Thoracic aorta (tissue), 2 donors: Measurements from ENCODE around the gene RASD2. TPM values are rescaled to one million over a fixed set of nuclear protein-coding genes. Genes with fewer than 3 reads are reported as not detected.
"Not testable (repeated sequence)": the region's sequence is repeated elsewhere in the genome, so short reads cannot be mapped to it uniquely, and the experiment has no call there.

Experiments
- ATAC-seq: fragments of 150-250 bp; one replicate; pipeline ENCODE4 v1.8.0; 2017; ENCODE audit warnings: low read depth; ENCODE audit not compliant: insufficient number of reproducible peaks, low FRiP score
- DNase-seq: peaks from one replicate; pipeline ENCODE4 v3.0.0-alpha.2; 2020; ENCODE audit warnings: low spot score
- H3K27ac ChIP-seq, 2 donors: fragments of 200-600 bp; sonication (generic); 1 replicate in 1 of 2; 2 replicates in 1 of 2; pipeline ENCODE4 v1.5.1; 2016; ENCODE audit warnings: mild to moderate bottlenecking in 2 of 2, moderate library complexity in 2 of 2
- H3K27me3 ChIP-seq: fragments of 200-600 bp; sonication (generic); replicated peaks from 2 replicates; pipeline ENCODE4 v1.6.0; 2016; ENCODE audit warnings: mild to moderate bottlenecking; ENCODE audit not compliant: insufficient read depth
- H3K36me3 ChIP-seq: fragments of 200-600 bp; sonication (generic); one replicate; pipeline ENCODE4 v1.5.1; 2016
- H3K4me1 ChIP-seq, 2 donors: fragments of 200-600 bp; sonication (generic); 1 replicate in 1 of 2; 2 replicates in 1 of 2; pipeline versions ENCODE4 v1.5.1 to v1.6.0; 2016; ENCODE audit warnings: low read depth in 2 of 2, mild to moderate bottlenecking in 1 of 2; ENCODE audit not compliant: control insufficient read depth in 1 of 2
- H3K4me3 ChIP-seq: fragments of 200-600 bp; sonication (generic); 2 replicates; pipeline ENCODE4 v1.5.1; 2016; ENCODE audit warnings: mild to moderate bottlenecking
- H3K9me3 ChIP-seq: fragments of 200-600 bp; sonication (generic); 2 replicates; pipeline ENCODE4 v1.5.1; 2016
- total RNA-seq, 2 donors: library from RNA; depleted of rRNA; stranded (reverse); fragments of >200 nt; gene quantifications; one replicate each; pipeline versions ENCODE4 v1.1.0 to v1.2.3, GENCODE V29; 2016
- TF ChIP-seq, protein P1 (sequence below): fragments of 200-600 bp; sonication (generic); IDR thresholded peaks from one replicate; pipeline ENCODE4 v1.5.1; 2019; ENCODE audit warnings: antibody characterized with exemption

Gene RASD2
- total RNA-seq, 2 donors from 2014 or later: 14.0 to 18.8 TPM

DNA sequence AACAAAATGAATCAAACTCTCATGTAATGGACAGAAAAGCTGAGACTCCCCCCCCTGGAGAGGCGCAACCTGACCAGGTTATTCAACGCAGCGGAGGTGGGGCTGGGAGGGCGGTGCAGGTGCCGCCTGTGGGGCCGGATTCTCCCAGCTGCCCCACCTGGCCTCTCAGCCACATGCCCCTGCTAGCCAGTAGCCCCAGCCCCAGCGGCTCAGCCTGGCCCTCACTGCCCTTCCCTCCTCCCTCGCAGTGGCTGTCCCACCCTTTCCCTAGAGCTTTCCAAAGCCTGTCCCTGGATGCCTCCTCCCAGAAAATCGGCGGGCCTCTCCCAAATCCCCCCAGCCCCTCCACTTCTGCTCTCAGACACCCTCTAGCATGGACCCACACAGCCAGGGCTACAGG lies 31.2 kb upstream of the RASD2 start:
- Histone ChIP-seq H3K27me3 (no peaks in the 10 kb centered on the region), H3K36me3 (no peaks in the 10 kb centered on the region), H3K9me3 (no peaks in the 10 kb centered on the region), H3K27ac (no peak overlapping the region), H3K4me1 (no peaks in the 10 kb centered on the region), H3K4me3 (no peak overlapping the region)
- no peak for DNase-seq
- TF ChIP-seq, protein P1, sequence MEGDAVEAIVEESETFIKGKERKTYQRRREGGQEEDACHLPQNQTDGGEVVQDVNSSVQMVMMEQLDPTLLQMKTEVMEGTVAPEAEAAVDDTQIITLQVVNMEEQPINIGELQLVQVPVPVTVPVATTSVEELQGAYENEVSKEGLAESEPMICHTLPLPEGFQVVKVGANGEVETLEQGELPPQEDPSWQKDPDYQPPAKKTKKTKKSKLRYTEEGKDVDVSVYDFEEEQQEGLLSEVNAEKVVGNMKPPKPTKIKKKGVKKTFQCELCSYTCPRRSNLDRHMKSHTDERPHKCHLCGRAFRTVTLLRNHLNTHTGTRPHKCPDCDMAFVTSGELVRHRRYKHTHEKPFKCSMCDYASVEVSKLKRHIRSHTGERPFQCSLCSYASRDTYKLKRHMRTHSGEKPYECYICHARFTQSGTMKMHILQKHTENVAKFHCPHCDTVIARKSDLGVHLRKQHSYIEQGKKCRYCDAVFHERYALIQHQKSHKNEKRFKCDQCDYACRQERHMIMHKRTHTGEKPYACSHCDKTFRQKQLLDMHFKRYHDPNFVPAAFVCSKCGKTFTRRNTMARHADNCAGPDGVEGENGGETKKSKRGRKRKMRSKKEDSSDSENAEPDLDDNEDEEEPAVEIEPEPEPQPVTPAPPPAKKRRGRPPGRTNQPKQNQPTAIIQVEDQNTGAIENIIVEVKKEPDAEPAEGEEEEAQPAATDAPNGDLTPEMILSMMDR: no peak
- ATAC-seq: no peak

DNA sequence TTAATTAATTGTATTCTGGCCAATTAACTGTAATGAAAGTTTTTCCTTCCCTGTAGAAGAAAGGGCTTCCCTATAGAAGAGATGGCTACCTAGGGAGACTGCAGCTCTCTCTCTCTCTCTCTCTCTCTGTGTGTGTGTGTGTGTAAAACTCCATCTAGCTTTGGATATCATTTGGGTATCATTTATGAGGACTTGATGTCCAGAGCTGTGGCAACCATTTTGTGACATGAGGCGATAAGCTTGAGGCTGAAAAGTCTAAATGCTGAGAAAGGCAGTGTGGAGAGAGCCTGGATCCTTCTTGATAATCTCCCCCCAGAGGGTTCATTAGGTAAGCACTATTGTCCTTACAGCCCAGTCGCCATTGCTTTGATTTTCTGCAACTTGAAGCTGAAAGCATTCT lies 30.7 kb upstream of the RASD2 start:
- DNase-seq (no peak), ATAC-seq (no peak)
- Histone ChIP-seq H3K4me3 (no peak overlapping the region), H3K27me3 (no peaks in the 10 kb centered on the region), H3K27ac (no peak overlapping the region), H3K9me3 (no peaks in the 10 kb centered on the region), H3K36me3 (no peaks in the 10 kb centered on the region), H3K4me1 (no peaks in the 10 kb centered on the region)
- TF ChIP-seq, protein P1: no peak

DNA sequence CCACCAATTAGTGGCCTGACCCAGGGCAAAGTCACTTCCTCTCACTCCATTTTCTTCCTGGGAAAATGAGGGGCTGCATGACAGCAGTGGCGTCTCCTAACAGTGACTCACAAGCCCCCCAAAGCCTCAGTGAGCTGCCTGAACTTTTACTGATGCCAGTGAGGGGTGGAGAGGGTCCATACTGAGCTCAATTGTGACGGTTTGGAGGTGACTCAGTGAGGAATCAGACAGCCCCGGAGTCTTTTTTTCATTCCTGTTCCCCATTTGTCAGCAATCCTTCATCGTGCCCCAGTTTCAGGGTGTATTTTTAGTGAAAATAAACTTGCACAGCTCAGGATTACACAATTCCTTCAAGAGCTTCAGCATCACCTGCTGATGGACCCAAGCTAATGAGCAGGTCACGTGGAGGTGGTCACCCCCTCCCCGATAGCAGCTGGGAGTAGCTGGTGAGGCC lies 30.1 kb upstream of the RASD2 start:
- H3K27ac ChIP-seq: no peak overlapping the region
- H3K4me1 ChIP-seq: no peaks in the 10 kb centered on the region

GRCh38 chr22:35510951-35511350 lies 29.7 kb upstream of the RASD2 start:
- no peak for ATAC-seq
- Histone ChIP-seq H3K36me3 (no peaks in the 10 kb centered on the region), H3K4me3 (no peak overlapping the region), H3K9me3 (no peaks in the 10 kb centered on the region), H3K27me3 (no peaks in the 10 kb centered on the region), H3K4me1 (no peaks in the 10 kb centered on the region), H3K27ac (no peak overlapping the region)
- TF ChIP-seq, protein P1: no peak
- no peak for DNase-seq

More for the DNA sequence above, 30.1 kb upstream of the RASD2 start:
- TF ChIP-seq, protein P1: no peak
- no peaks in the 10 kb centered on the region for H3K9me3 ChIP-seq
- H3K4me3 ChIP-seq: no peak overlapping the region
- no peaks in the 10 kb centered on the region for H3K36me3 ChIP-seq
- H3K27me3 ChIP-seq: no peaks in the 10 kb centered on the region
- ATAC-seq (no peak), DNase-seq (no peak)

- no peak overlapping the region for H3K4me3 ChIP-seq
- DNase-seq (no peak), ATAC-seq (no peak)
- H3K9me3 ChIP-seq: no peaks in the 10 kb centered on the region
- no peak overlapping the region for H3K27ac ChIP-seq
- no peaks in the 10 kb centered on the region for H3K4me1 ChIP-seq
- TF ChIP-seq, protein P1: no peak
- H3K27me3 ChIP-seq: no peaks in the 10 kb centered on the region
- H3K36me3 ChIP-seq: no peaks in the 10 kb centered on the region
Measured at GRCh38 chr22:35514366-35514765, 26.3 kb upstream of the RASD2 start.

DNA sequence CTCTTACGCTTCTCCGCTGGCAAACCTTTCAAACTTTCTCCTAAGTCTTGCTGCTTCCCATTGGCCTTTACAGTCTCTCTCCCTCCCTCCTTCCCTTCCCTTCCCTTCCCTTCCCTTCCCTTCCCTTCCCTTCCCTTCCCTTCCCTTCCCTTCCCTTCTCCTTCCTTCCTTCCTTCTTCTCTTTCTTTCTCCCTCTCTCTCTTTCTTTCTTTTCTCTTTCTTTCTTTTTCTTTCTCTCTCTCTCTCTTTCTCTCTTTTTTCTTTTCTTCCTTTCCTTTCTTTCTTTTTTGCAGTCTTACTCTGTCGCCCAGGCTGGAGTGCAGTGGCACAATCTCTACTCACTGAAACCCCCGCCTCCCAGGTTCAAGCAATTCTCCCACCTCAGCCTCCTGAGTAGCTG lies 24.7 kb upstream of the RASD2 start:
- not testable (repeated sequence) for H3K27ac ChIP-seq, H3K27me3 ChIP-seq, ATAC-seq, H3K4me1 ChIP-seq, H3K36me3 ChIP-seq, DNase-seq, H3K4me3 ChIP-seq, H3K9me3 ChIP-seq
